Measurements from ENCODE around the gene PPFIA3. TPM values are rescaled to one million over a fixed set of nuclear protein-coding genes. Genes with fewer than 3 reads are reported as not detected.
"Not testable (repeated sequence)": the region's sequence is repeated elsewhere in the genome, so short reads cannot be mapped to it uniquely, and the experiment has no call there.

PPFIA3 gene
- total RNA-seq, 1 experiment from 2014 or later, result 6.7 TPM

DNA sequence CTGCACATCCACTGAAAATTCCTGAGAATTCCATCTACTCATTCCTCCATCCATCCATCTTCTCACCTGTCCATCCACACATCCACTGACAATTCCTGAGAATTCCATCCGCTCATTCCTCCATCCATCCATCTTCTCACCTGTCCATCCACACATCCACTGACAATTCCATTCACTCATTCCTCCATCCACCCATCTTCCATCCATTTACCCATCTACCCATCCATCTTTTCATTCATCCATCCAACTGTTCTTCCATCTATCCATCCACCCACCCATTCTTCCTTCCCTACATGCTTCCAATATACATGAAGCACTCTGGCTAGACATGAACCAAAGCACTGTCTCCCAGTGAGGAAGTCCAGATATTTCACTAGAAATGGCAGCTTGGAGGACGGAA is 53.9 kb downstream of the PPFIA3 start:
- no peaks in the 10 kb centered on the region for H3K4me1 Mint-ChIP-seq (ENCODE audit: insufficient read depth, unreplicated experiment)
- no peak overlapping the region for H3K27ac Mint-ChIP-seq (ENCODE audit: low read depth, unreplicated experiment)
- H3K27me3 Mint-ChIP-seq (ENCODE audit: insufficient read depth, unreplicated experiment), result no peaks in the 10 kb centered on the region
- H3K9me3 Mint-ChIP-seq (ENCODE audit: unreplicated experiment), result no peaks in the 10 kb centered on the region
- BruUV-seq (replicated peaks), result no TSS peak
- ChIA-PET CTCF (no interaction called here), POLR2A (interaction anchor here (0.6 kb wide), 1 partner anchor 208 kb away, joined by 4 read pairs; the partner anchor contains the start of gene FTL)
- no peak overlapping the region for H3K4me3 Mint-ChIP-seq (ENCODE audit: unreplicated experiment)
- TF ChIP-seq, protein P1, sequence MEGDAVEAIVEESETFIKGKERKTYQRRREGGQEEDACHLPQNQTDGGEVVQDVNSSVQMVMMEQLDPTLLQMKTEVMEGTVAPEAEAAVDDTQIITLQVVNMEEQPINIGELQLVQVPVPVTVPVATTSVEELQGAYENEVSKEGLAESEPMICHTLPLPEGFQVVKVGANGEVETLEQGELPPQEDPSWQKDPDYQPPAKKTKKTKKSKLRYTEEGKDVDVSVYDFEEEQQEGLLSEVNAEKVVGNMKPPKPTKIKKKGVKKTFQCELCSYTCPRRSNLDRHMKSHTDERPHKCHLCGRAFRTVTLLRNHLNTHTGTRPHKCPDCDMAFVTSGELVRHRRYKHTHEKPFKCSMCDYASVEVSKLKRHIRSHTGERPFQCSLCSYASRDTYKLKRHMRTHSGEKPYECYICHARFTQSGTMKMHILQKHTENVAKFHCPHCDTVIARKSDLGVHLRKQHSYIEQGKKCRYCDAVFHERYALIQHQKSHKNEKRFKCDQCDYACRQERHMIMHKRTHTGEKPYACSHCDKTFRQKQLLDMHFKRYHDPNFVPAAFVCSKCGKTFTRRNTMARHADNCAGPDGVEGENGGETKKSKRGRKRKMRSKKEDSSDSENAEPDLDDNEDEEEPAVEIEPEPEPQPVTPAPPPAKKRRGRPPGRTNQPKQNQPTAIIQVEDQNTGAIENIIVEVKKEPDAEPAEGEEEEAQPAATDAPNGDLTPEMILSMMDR (IDR thresholded peaks at IDR 0.05; ENCODE audit: unreplicated experiment), result no peak
- intact Hi-C loops (cut with micrococcal nuclease), result no loop called here
- DNase-seq (ENCODE audit: unreplicated experiment), result no peak
- peaks cover 5% of the 10 kb centered on the region for H3K36me3 Mint-ChIP-seq (ENCODE audit: insufficient read depth, unreplicated experiment)

DNA sequence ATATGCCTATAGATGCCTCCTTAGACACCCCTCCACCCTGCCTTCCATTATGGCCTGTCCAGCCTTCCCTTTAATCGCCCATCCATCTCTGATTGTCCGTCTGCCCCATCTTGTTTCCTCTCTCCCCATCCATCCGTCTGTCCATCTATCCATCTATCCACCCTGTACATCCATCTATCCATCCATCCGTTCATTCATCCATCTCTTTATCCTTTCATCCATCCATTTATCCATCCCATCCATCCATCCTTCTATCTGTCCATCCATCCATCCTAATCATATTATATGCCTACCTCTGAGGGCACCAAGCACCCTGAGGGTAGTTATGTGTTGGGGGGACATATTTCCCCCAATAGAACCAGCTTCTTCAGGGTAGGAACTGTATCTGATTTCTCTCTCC is 61.3 kb downstream of the PPFIA3 start:
- Mint-ChIP-seq H3K4me3 (ENCODE audit: unreplicated experiment) (no peak overlapping the region), H3K27me3 (ENCODE audit: insufficient read depth, unreplicated experiment) (no peaks in the 10 kb centered on the region), H3K4me1 (ENCODE audit: insufficient read depth, unreplicated experiment) (no peaks in the 10 kb centered on the region), H3K9me3 (ENCODE audit: unreplicated experiment) (peaks cover 10% of the 10 kb centered on the region), H3K27ac (ENCODE audit: low read depth, unreplicated experiment) (no peak overlapping the region), H3K36me3 (ENCODE audit: insufficient read depth, unreplicated experiment) (no peaks in the 10 kb centered on the region)
- intact Hi-C loops (cut with micrococcal nuclease), result no loop called here
- TF ChIP-seq, protein P1 (IDR thresholded peaks at IDR 0.05; ENCODE audit: unreplicated experiment), result no peak
- ChIA-PET CTCF (interaction anchor here (1.0 kb wide), 1 partner anchor 45 kb away, joined by 5 read pairs; no protein-coding TSS in a partner anchor), POLR2A (no interaction called here)
- DNase-seq (ENCODE audit: unreplicated experiment), result no peak
- no TSS peak for BruUV-seq (replicated peaks)

DNA sequence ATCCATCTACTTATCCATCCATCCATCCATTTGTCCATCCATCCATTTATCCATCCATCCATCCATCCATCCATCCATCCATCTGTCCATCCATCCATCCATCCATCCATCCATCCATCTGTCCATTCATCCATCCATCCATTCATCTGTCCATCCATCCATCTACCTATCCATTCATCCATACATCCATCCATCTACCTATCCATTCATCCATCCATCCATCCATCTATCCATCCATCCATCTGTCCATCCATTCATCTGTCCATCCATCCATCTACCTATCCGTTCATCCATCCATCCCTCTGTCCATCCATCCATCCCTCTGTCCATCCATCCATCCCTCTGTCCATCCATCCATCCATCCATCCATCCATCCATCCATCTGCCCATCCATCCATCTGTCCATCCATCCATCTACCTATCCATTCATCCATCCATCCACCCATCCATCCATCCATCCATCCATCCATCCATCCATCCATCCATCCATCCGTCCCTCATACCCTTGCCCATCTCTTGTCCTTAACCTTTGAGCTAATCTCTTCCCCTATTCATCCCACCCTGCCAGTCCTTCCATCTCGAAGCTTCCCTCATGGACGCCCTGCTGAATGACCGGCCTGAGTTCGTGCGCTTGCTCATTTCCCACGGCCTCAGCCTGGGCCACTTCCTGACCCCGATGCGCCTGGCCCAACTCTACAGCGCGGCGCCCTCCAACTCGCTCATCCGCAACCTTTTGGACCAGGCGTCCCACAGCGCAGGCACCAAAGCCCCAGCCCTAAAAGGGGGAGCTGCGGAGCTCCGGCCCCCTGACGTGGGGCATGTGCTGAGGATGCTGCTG is 62.9 kb downstream of the PPFIA3 start:
- H3K36me3 Mint-ChIP-seq (ENCODE audit: insufficient read depth, unreplicated experiment); POLR2A ChIA-PET: not testable (repeated sequence)

DNA sequence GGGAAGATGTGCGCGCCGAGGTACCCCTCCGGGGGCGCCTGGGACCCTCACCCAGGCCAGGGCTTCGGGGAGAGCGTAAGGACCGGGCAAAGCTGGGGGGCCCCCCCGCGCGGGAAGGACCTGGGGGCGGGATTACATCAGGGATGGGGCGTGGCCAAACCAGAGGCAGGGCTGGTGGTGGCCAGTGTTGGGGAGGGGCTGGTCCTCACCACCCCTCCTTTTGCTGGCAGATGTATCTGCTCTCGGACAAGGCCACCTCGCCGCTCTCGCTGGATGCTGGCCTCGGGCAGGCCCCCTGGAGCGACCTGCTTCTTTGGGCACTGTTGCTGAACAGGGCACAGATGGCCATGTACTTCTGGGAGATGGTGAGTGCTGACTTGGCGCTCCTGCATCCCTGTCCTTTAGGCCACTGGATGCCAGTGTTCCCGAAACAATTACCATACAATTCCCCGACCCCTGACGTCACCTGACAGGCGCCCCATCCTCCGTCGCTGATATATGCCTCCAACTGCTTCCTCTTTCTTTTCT is 63.6 kb downstream of the PPFIA3 start:
- Mint-ChIP-seq H3K36me3 (ENCODE audit: insufficient read depth, unreplicated experiment) (no peaks in the 10 kb centered on the region), H3K27ac (ENCODE audit: low read depth, unreplicated experiment) (no peak overlapping the region), H3K4me3 (ENCODE audit: unreplicated experiment) (no peak overlapping the region), H3K9me3 (ENCODE audit: unreplicated experiment) (peaks cover 10% of the 10 kb centered on the region), H3K4me1 (ENCODE audit: insufficient read depth, unreplicated experiment) (no peaks in the 10 kb centered on the region), H3K27me3 (ENCODE audit: insufficient read depth, unreplicated experiment) (no peaks in the 10 kb centered on the region)
- BruUV-seq (replicated peaks), result no TSS peak
- intact Hi-C loops (cut with micrococcal nuclease), result no loop called here
- no peak for DNase-seq (ENCODE audit: unreplicated experiment)
- CTCF ChIA-PET, result interaction anchor here (0.6 to 2.1 kb wide), 5 partner anchors 16 to 387 kb away, joined by 3 to 6 read pairs (median 3); no protein-coding TSS in a partner anchor
- POLR2A ChIA-PET, result no interaction called here
- TF ChIP-seq, protein P1 (IDR thresholded peaks at IDR 0.05; ENCODE audit: unreplicated experiment), result no peak

More for the DNA sequence above, 62.9 kb downstream of the PPFIA3 start:
- peaks cover 10% of the 10 kb centered on the region for H3K9me3 Mint-ChIP-seq (ENCODE audit: unreplicated experiment)
- CTCF ChIA-PET, result interaction anchor here (0.6 to 2.1 kb wide), 5 partner anchors 16 to 186 kb away, joined by 3 to 6 read pairs (median 3); no protein-coding TSS in a partner anchor
- BruUV-seq (replicated peaks); intact Hi-C loops (cut with micrococcal nuclease); H3K27me3 Mint-ChIP-seq (ENCODE audit: insufficient read depth, unreplicated experiment); H3K4me1 Mint-ChIP-seq (ENCODE audit: insufficient read depth, unreplicated experiment); H3K4me3 Mint-ChIP-seq (ENCODE audit: unreplicated experiment); DNase-seq (ENCODE audit: unreplicated experiment); H3K27ac Mint-ChIP-seq (ENCODE audit: low read depth, unreplicated experiment): not testable (repeated sequence)
